AG04449 (cell line): ENCODE data around the gene DUOX1.

Source experiments
- CTCF ChIA-PET: fragments of 350-600 bp; formaldehyde crosslinking; extraction: SDS; loops from one replicate; lab custom pipeline; 2021; ENCODE audit warnings: antibody characterized with exemption; lab: Yijun Ruan, JAX
- POLR2A ChIA-PET: fragments of 400-600, 350-600 bp; formaldehyde crosslinking; extraction: SDS; loops from one replicate; lab custom pipeline; 2020; ENCODE audit warnings: antibody characterized with exemption, inconsistent platforms; lab: Yijun Ruan, JAX
- DNase-seq: peaks from one replicate; pipeline ENCODE4 v3.0.0-alpha.2; 2010; ENCODE audit warnings: low read depth, low spot score
- H3K4me3 ChIP-seq: 2 replicates; pipeline ENCODE4 v1.5.1; 2011; ENCODE audit warnings: low read depth, mild to moderate bottlenecking, control low read depth, low read length
- TF ChIP-seq, protein P1 (sequence below): IDR thresholded peaks from one replicate; pipeline ENCODE4 v1.5.1; 2011; ENCODE audit warnings: mild to moderate bottlenecking, moderate library complexity, low read length, control low read depth, inconsistent platforms; ENCODE audit not compliant: insufficient read depth; ENCODE audit errors: missing control alignments

The DUOX1 gene

DNA sequence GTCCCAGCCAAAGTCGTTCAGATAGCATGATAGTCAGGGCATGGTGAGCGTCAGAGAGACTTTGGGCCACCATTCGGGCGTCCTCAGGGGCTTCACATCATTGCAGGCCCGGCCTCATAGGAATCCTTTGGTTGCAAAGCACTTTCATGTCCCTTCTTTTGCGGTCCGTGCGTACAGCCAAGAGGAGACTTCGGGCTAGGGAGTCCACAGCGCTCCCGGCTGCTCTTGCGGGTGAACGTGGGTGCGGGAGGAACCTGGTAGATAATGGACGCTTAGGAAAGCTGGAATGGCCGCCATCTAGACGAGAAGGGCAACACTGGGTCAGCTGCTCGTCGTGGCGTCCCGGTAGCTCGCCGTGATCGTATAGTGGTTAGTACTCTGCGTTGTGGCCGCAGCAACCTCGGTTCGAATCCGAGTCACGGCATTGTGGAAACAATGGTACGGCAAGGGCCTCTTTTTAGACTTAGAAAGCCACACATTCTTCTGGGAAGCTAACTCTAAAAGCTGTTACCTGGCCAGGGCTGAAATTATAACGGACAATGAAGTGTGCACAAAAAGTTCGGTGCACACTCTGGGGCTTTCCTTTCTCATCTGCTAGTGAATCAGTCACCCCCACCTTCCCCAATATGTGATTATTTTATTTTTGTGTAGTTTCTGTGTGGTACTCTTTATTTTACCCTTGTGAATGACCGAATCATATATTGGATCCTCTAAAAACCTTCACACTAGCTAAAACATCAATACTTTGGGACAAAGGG lies 71.2 kb downstream of the DUOX1 start:
- ChIA-PET POLR2A (interaction anchor here (0.8 to 2.4 kb wide), 4 partner anchors 38 to 299 kb away, joined by 3 to 9 read pairs (median 4); a partner anchor contains a TSS), CTCF (interaction anchor here (0.8 to 8.4 kb wide), 16 partner anchors 10 to 386 kb away, joined by 3 to 107 read pairs (median 4); partner anchors contain the start of gene SHF)
- TF ChIP-seq, protein P1, sequence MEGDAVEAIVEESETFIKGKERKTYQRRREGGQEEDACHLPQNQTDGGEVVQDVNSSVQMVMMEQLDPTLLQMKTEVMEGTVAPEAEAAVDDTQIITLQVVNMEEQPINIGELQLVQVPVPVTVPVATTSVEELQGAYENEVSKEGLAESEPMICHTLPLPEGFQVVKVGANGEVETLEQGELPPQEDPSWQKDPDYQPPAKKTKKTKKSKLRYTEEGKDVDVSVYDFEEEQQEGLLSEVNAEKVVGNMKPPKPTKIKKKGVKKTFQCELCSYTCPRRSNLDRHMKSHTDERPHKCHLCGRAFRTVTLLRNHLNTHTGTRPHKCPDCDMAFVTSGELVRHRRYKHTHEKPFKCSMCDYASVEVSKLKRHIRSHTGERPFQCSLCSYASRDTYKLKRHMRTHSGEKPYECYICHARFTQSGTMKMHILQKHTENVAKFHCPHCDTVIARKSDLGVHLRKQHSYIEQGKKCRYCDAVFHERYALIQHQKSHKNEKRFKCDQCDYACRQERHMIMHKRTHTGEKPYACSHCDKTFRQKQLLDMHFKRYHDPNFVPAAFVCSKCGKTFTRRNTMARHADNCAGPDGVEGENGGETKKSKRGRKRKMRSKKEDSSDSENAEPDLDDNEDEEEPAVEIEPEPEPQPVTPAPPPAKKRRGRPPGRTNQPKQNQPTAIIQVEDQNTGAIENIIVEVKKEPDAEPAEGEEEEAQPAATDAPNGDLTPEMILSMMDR: no peak
- H3K4me3 ChIP-seq: peak overlapping the region; percentile 76
- DNase-seq: peak; percentile 26

- TF ChIP-seq, protein P1: no peak
- DNase-seq: no peak
- CTCF ChIA-PET: interaction anchor here (0.9 to 8.4 kb wide), 11 partner anchors 15 to 256 kb away, joined by 3 to 107 read pairs (median 9); partner anchors contain the start of gene SHF
- POLR2A ChIA-PET: interaction anchor here (0.8 to 2.4 kb wide), 4 partner anchors 38 to 298 kb away, joined by 3 to 9 read pairs (median 4); a partner anchor contains a TSS
- no peak overlapping the region for H3K4me3 ChIP-seq
Measured at GRCh38 chr15:45201557-45201859, 71.7 kb downstream of the DUOX1 start.

GRCh38 chr15:45201869-45202268 lies 72.1 kb downstream of the DUOX1 start:
- POLR2A ChIA-PET: no interaction called here
- no peak for DNase-seq
- CTCF ChIA-PET: interaction anchor here (1.1 to 8.4 kb wide), 9 partner anchors 10 to 256 kb away, joined by 3 to 107 read pairs (median 9); a partner anchor contains a TSS
- TF ChIP-seq, protein P1: no peak
- H3K4me3 ChIP-seq: no peak overlapping the region

DNA sequence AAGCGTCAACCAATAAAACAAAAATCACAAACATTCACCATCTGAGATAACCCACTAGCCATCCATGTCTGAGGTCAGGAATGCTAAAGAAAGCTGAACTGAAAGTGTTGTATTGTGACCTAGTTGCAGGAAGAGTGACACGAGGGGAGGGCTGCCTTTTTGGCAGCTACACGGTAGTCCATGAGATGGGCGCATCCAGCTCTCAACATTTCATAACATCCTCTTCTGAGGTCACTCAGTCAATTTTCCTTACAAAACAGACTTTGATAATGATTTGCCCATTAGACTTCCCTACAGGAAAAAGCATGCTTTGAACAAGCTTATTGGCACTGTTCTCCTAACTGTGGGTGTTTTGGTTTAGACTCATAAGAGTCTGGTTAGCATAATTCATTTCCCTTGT lies 73.4 kb downstream of the DUOX1 start:
- CTCF ChIA-PET: interaction anchor here (0.8 to 8.4 kb wide), 9 partner anchors 19 to 254 kb away, joined by 3 to 107 read pairs (median 3); a partner anchor contains a TSS
- POLR2A ChIA-PET: no interaction called here
- TF ChIP-seq, protein P1: no peak
- no peak overlapping the region for H3K4me3 ChIP-seq
- DNase-seq: no peak

DNA sequence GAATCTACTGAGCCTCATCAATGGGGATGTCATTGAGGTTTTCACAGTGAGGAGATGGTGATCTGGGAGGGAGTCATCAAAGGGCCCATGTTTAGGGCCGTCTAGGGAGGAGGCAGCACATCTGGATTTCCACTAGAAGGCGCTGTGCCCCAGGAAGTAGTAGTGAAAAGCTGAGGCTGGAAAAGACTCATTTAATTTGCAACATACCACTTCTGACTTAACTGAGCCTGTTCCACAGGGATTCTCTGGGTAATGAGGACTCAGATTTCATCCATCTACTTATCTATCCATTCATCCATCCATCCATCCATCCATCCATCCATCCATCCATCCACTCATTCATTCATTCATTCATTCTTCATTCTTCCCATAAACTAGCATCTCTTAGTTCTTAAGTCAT lies 75.4 kb downstream of the DUOX1 start:
- ChIA-PET POLR2A (no interaction called here), CTCF (interaction anchor here (0.7 to 8.4 kb wide), 46 partner anchors 9 to 381 kb away, joined by 3 to 107 read pairs (median 4); a partner anchor contains a TSS)
- no peak overlapping the region for H3K4me3 ChIP-seq
- DNase-seq: no peak
- TF ChIP-seq, protein P1: peak; percentile 82

- ChIA-PET CTCF (interaction anchor here (0.6 to 1.7 kb wide), 5 partner anchors 10 to 245 kb away, joined by 3 to 4 read pairs (median 3); no protein-coding TSS in a partner anchor), POLR2A (interaction anchor here (0.6 kb wide), 1 partner anchor 53 kb away, joined by 3 read pairs; no protein-coding TSS in a partner anchor)
- DNase-seq: no peak
- no peak overlapping the region for H3K4me3 ChIP-seq
- TF ChIP-seq, protein P1: no peak
Measured at GRCh38 chr15:45212493-45212892, 82.7 kb downstream of the DUOX1 start.
